Activated T-cell treated with anti-CD3 and anti-CD28 coated beads, Interleukin-2, amount 50 U/mL, for 24 hours (primary cell): Measurements from ENCODE around the gene NDST4.
"Not testable (repeated sequence)": the region's sequence is repeated elsewhere in the genome, so short reads cannot be mapped to it uniquely, and the experiment has no call there.

Source experiments
- DNase-seq: peaks from one replicate; pipeline ENCODE4 v3.0.0-alpha.2; 2020
- H3K27ac Mint-ChIP-seq: 2 replicates; pipeline ENCODE4 v1.8.0; 2020; ENCODE audit warnings: mild to moderate bottlenecking, mixed read lengths
- H3K27me3 Mint-ChIP-seq: 2 replicates; pipeline ENCODE4 v1.8.0; 2020; ENCODE audit warnings: mixed read lengths
- H3K36me3 Mint-ChIP-seq: 2 replicates; pipeline ENCODE4 v1.8.0; 2020; ENCODE audit warnings: low read depth, mixed read lengths
- H3K4me1 Mint-ChIP-seq: 2 replicates; pipeline ENCODE4 v1.8.0; 2020; ENCODE audit warnings: low read depth, mixed read lengths
- H3K4me3 Mint-ChIP-seq: 2 replicates; pipeline ENCODE4 v1.8.0; 2020; ENCODE audit warnings: mild to moderate bottlenecking, moderate library complexity, mixed read lengths
- H3K9me3 Mint-ChIP-seq: 2 replicates; pipeline ENCODE4 v1.8.0; 2020; ENCODE audit warnings: mixed read lengths

Gene NDST4

DNA sequence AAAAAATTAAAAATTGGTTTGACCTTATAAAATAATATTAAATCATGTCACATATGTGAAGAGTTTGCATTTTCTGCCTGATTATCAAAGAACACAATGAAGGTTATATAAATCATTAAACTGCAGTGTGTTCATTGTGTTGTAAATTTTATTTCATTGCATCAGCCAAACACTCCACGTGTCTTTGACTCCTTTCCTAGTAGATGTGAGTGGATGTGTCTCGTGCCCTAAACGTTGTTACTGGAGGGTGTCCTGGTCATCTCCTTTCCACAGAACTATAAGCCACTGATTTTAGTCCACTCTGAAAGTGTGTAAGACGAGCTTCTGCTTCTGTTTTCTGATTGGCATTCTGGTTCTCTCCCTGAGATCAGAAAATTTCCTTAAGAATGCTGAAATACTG, 127.3 kb downstream of the NDST4 start:
- Mint-ChIP-seq H3K36me3 (no peaks in the 10 kb centered on the region), H3K9me3 (peaks cover 3% of the 10 kb centered on the region), H3K27me3 (no peaks in the 10 kb centered on the region), H3K4me3 (no peak overlapping the region), H3K27ac (no peak overlapping the region), H3K4me1 (no peaks in the 10 kb centered on the region)
- no peak for DNase-seq

DNA sequence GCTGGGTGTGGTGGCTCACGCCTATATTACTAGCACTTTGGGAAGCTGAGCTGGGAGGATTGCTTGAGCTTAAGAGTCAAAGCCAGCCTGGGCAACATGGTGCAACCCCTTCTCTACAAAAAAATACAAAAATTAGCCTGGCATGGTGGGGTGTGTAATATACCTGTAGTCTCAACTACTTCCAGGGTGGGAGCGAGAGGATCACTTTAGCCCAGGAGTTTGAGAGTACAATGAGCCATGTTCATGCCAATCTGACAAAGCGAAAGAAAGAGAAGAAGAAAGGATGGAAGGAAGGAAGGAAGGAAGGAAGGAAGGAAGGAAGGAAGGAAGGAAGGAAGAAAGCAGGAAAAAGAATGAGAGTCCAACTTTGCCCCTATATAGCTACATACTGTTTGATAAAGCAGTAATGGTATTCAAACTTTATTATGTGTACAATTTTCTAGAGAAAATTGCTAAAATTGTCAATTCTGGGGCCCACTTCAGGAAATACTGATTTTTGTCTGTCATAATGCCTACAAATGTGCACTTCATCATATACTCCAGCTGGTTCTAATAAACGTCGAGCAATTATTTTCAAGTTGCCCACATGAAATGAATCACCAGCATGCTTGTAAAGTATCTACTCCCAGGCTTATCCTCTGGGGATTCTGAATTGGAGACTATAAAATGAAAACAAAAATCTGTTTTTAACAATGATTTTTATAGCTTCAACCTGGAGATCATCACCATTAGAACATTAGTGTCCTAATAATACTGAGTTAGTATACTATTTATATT, 132.3 kb downstream of the NDST4 start:
- DNase-seq, result no peak
- no peak overlapping the region for H3K27ac Mint-ChIP-seq
- peaks cover 3% of the 10 kb centered on the region for H3K9me3 Mint-ChIP-seq
- H3K36me3 Mint-ChIP-seq, result no peaks in the 10 kb centered on the region
- H3K4me3 Mint-ChIP-seq, result no peak overlapping the region
- H3K27me3 Mint-ChIP-seq, result no peaks in the 10 kb centered on the region
- H3K4me1 Mint-ChIP-seq, result no peaks in the 10 kb centered on the region

DNA sequence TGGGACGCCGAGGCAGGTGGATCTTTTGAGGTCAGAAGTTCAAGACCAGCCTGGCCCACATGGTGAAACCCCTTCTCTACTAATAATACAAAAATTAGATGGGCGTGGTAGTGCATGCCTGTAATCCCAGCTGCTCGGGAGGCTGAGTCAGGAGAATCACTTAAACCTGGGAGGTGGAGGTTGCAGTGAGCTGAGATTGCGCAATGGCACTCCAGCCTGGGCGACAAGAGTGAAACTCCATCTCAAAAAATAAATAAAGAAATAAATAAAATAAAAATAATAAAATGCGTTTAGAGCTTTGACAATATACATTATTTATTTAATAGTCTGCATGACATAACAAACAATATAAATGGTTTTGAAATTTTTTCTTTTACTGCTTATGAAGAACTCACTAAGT, 133.0 kb downstream of the NDST4 start:
- not testable (repeated sequence) for H3K36me3 Mint-ChIP-seq, H3K4me1 Mint-ChIP-seq, H3K27ac Mint-ChIP-seq, DNase-seq, H3K27me3 Mint-ChIP-seq, H3K9me3 Mint-ChIP-seq, H3K4me3 Mint-ChIP-seq

DNA sequence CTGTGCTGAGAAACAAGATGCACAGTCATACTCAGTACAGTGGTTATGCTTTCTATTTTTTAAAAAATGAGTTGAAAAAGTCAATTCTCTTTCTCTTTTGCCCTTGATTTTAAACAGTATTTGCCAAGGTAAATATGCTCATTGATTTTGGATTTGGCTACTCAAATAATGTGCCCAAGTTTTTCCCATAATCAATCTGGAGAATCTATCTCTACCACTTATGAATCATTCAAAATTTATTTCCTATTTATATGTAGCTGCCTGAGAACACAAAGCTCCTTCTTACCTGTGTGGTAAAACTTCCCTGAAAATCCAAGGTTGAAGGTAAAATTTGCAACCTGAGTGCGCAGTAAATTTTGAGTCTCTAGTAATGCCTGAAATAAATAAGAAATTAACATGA, 136.5 kb downstream of the NDST4 start:
- no peaks in the 10 kb centered on the region for H3K9me3 Mint-ChIP-seq
- no peaks in the 10 kb centered on the region for H3K27me3 Mint-ChIP-seq
- no peaks in the 10 kb centered on the region for H3K4me1 Mint-ChIP-seq
- no peak overlapping the region for H3K4me3 Mint-ChIP-seq
- no peak overlapping the region for H3K27ac Mint-ChIP-seq
- DNase-seq, result no peak
- no peaks in the 10 kb centered on the region for H3K36me3 Mint-ChIP-seq

DNA sequence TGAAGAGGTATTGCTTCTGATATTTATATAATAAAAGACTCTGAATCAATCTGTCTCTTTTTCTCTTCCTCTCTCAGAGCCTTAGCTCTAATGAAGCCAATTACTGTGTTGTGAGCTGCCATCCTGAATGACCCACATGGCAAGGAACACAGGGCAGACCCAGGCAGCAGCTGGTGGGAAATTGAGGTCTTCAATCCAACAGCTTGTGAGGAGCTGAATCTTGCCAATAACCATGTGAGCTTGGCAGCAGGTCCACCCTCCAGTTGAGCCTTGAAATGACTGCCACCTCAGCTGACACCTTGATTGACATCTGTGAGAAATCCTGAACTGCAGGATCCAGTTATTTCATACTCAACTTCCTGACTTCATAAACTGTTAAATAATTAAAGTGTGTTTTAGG, 149.4 kb downstream of the NDST4 start:
- DNase-seq, result no peak
- Mint-ChIP-seq H3K27ac (no peak overlapping the region), H3K4me1 (no peaks in the 10 kb centered on the region)

DNA sequence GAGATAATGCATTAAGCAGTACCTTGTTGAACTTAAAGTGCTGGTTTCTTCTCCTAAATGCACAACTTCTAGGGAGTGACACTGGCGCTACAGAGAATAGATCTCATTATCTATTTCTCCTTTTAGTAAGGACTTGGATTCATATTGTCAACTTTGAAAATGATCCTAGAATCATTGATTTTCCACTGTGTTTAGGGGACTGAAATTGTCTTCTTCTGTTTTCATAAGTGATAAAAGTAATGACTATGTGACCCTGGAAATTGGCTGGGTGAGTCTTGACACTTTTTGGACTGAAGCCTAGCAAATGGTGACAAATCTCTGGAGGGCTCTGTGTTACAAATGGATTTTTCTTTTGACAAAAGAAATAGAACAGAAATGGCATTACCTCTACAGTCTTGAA, 167.8 kb downstream of the NDST4 start:
- Mint-ChIP-seq H3K36me3 (no peaks in the 10 kb centered on the region), H3K9me3 (peaks cover under 1% of the 10 kb centered on the region), H3K27ac (no peak overlapping the region), H3K4me1 (no peaks in the 10 kb centered on the region), H3K27me3 (no peaks in the 10 kb centered on the region), H3K4me3 (no peak overlapping the region)
- no peak for DNase-seq

More for the DNA sequence above, 149.4 kb downstream of the NDST4 start:
- no peaks in the 10 kb centered on the region for H3K36me3 Mint-ChIP-seq
- no peak overlapping the region for H3K4me3 Mint-ChIP-seq
- peaks cover 2% of the 10 kb centered on the region for H3K9me3 Mint-ChIP-seq
- H3K27me3 Mint-ChIP-seq, result no peaks in the 10 kb centered on the region

DNA sequence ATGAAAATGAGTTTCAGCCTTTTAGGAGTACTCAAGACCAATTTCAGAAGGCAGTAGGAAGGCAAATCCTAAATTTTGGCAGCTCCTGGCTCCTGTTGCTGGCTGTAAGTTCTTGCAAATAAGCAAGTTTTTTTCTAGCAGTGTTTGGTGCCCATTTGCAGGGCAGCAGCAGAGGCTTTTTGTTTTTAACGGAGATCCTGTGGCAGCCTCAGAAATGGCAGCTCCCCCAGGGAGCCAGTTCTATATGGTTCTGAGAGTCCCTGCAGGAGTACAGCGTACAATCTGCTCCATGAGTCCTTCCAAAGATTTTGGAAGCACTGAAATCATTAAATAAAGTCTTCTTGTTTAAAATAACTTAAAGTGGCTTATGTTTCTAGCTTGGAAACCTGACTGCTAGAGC, 171.9 kb downstream of the NDST4 start:
- no peaks in the 10 kb centered on the region for H3K27me3 Mint-ChIP-seq

DNA sequence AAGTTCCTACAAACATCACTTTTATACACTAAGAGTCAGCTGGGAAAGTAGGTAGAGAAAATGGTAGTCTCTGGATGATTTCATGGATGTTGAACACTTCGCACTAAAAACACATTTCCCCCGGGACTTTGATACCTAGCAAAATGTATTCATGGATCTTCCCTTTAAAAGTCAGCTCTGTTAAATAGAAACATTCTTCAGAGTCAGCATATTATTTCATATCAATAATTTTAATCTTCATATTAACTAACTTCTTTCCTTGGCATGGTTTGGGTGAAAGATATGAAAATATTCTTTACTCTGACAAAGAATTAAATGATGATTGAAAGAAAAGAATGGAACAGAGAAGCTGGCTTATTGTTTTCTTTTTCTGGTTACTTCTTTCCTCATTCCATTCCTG, 185.5 kb downstream of the NDST4 start:
- no peaks in the 10 kb centered on the region for H3K36me3 Mint-ChIP-seq
- no peak for DNase-seq
- peaks cover 3% of the 10 kb centered on the region for H3K9me3 Mint-ChIP-seq
- H3K4me1 Mint-ChIP-seq, result no peaks in the 10 kb centered on the region
- H3K27ac Mint-ChIP-seq, result no peak overlapping the region
- H3K4me3 Mint-ChIP-seq, result no peak overlapping the region
- H3K27me3 Mint-ChIP-seq, result no peaks in the 10 kb centered on the region

More for the DNA sequence above, 171.9 kb downstream of the NDST4 start:
- Mint-ChIP-seq H3K4me1 (no peaks in the 10 kb centered on the region), H3K27ac (no peak overlapping the region), H3K9me3 (no peaks in the 10 kb centered on the region), H3K4me3 (no peak overlapping the region), H3K36me3 (no peaks in the 10 kb centered on the region)
- DNase-seq, result no peak

DNA sequence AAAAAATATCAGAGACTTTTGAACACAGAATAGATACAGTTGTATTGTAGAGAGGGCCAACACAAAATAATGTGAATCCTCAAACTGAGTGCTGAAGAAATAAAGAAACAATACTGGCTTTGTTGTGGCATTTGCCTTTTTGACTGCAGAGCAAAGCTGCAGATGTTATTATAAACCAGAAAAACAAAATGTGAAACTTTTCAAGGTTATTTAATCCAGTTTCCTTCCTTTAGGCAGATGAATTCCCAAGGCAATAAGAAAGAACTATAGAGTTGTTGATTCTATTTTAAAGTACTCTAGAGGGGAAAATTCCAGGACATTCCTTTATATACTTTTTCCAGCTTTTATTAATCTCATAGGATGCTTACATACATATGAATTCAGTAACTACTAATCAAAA, 186.8 kb downstream of the NDST4 start:
- Mint-ChIP-seq H3K4me1 (no peaks in the 10 kb centered on the region), H3K27me3 (no peaks in the 10 kb centered on the region), H3K27ac (no peak overlapping the region), H3K36me3 (no peaks in the 10 kb centered on the region), H3K9me3 (peaks cover 1% of the 10 kb centered on the region), H3K4me3 (no peak overlapping the region)
- DNase-seq, result no peak

DNA sequence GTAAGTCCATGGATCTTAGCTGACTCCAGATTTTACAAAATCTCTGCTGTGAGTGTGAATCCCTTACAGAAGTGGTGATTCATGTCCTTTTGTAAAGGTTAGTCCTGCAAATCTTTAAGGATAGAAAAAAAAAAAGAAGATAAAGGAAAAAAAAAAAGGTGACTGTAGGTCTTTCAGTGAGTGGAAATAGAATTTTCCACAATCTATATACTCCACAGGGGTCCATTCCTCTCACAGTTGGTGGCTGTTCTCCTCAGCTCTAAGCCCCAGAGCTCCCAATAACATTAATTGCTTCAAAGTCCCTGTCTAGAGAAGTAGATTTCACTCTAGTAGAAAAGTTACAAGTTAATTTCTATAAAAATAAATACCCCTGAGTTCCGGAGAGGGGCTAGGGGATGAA, 189.1 kb downstream of the NDST4 start:
- no peaks in the 10 kb centered on the region for H3K27me3 Mint-ChIP-seq

DNA sequence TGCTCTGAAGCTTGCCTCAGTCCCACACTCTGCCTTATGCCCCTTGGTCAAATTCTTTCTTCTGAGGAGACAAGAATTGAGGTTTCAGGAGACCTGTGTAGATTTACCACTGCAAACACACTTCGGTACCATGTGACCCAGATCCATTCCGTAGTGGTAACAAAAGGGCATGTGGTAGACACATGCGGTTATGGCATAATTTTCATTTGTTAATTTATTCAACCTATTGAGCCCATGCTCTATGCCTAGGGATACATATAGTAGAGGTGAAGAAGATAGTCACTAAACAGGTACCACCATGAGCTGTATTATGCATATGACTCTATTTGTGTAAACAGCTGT, 190.9 kb downstream of the NDST4 start:
- Mint-ChIP-seq H3K9me3 (no peaks in the 10 kb centered on the region), H3K36me3 (no peaks in the 10 kb centered on the region), H3K4me1 (no peaks in the 10 kb centered on the region), H3K27ac (no peak overlapping the region), H3K4me3 (no peak overlapping the region), H3K27me3 (no peaks in the 10 kb centered on the region)
- DNase-seq, result no peak

More for the DNA sequence above, 189.1 kb downstream of the NDST4 start:
- no peak for DNase-seq
- no peak overlapping the region for H3K4me3 Mint-ChIP-seq
- no peaks in the 10 kb centered on the region for H3K36me3 Mint-ChIP-seq
- no peaks in the 10 kb centered on the region for H3K4me1 Mint-ChIP-seq
- no peaks in the 10 kb centered on the region for H3K9me3 Mint-ChIP-seq
- H3K27ac Mint-ChIP-seq, result no peak overlapping the region

DNA sequence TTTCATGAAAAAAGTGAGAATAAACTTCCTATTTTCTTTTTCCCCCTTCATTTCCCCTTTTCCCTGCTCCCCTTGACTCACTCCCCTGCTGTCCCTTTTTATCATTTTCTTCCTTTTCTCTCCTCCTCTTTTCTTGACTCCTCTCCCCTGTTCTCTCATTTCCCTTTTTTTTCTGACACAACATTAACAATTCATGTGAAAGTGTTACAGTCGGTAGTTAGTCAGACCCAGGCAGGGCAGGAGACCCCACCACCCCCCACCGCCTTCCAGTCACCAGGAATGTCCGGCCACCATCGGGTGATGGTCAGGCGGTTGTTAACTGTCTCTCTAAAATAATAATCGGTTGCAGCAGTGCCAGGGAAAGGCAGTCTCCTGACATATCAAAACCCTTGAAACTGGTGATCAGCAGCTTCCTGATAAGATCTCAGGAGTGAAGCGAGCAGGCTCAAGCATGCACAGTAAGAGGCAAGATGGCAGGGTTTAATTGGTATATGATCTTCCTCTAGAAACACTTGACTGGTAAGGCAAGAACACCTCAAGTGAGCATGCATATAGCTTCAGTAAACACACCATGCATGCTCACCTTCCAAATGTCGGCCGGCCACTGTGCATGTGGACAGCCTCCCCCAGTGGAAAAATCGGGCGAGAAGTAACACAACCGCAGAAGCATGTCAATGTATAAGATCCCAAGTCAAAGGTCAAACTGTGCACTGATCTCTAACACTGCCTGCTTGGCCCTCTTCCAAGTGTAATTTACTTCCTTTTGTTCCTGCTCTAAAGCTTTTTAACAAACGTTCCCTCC, 191.4 kb downstream of the NDST4 start:
- no peak overlapping the region for H3K27ac Mint-ChIP-seq
- no peaks in the 10 kb centered on the region for H3K36me3 Mint-ChIP-seq
- H3K27me3 Mint-ChIP-seq, result no peaks in the 10 kb centered on the region
- no peak for DNase-seq
- no peak overlapping the region for H3K4me3 Mint-ChIP-seq
- H3K4me1 Mint-ChIP-seq, result no peaks in the 10 kb centered on the region
- no peaks in the 10 kb centered on the region for H3K9me3 Mint-ChIP-seq

DNA sequence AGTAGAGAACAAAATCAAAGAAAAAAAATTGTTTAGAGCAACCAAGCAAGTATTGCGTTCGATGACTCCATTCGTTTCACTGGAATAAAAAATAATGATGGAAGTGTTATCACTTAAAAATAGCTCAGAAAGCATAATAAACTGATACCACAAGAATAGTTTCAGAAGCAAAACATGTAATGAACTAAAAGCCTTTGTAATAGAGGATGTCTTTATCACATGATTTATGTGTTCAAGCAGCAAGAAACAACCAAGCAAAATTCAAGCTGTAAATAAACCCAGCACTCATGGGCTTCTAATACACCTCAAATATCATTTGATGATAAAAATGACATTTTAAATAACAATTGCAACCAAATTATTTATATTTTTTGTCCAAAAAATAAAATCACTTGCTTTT, 192.2 kb downstream of the NDST4 start:
- no peak for DNase-seq
- Mint-ChIP-seq H3K27me3 (no peaks in the 10 kb centered on the region), H3K27ac (no peak overlapping the region), H3K4me3 (no peak overlapping the region), H3K9me3 (no peaks in the 10 kb centered on the region), H3K4me1 (no peaks in the 10 kb centered on the region), H3K36me3 (no peaks in the 10 kb centered on the region)

DNA sequence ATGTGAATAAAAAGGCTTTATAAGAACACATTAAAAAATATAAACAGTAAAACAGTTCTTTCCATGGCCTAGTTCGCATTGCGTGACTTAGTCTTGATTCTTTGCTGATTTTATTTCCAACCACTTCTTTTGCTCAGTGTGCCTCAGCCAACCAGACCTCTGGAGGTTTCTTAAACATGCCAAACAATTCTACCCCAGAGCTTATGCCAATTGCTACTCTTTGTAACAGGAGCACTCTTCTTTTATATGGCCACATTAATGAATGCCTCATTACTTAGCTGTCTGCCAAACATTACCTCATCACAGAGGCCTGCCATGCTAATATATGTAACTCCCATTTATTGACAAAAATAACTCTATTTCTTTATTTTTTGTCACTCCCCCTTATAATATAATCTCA, 202.3 kb downstream of the NDST4 start:
- Mint-ChIP-seq H3K27me3 (no peaks in the 10 kb centered on the region), H3K27ac (no peak overlapping the region), H3K36me3 (no peaks in the 10 kb centered on the region), H3K9me3 (no peaks in the 10 kb centered on the region), H3K4me1 (no peaks in the 10 kb centered on the region), H3K4me3 (no peak overlapping the region)
- no peak for DNase-seq

DNA sequence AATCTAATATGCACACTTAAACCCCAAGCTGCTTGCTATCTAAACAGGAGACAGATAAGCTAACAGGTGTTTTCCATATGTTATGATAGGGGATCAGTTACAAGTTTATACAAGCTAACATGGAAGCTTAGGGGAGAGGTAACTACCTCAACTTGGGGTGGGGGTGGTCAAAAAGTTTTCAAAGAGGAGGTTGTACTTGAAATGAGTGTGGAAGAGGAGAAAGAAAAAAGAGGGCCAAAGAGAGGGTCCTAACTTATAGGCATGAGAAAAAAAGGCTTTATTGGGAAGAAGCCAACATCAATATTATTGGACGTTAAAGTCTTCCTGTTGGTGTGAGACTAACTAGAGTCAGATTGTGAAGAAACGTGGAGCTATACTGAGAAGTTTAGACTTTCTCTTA, 205.9 kb downstream of the NDST4 start:
- Mint-ChIP-seq H3K9me3 (no peaks in the 10 kb centered on the region), H3K27me3 (no peaks in the 10 kb centered on the region), H3K27ac (no peak overlapping the region), H3K4me1 (no peaks in the 10 kb centered on the region), H3K36me3 (no peaks in the 10 kb centered on the region), H3K4me3 (no peak overlapping the region)
- no peak for DNase-seq
